ENCODE measurements around the gene CEACAM7. TPM values are rescaled to one million over a fixed set of nuclear protein-coding genes. Genes with fewer than 3 reads are reported as not detected.

Gene CEACAM7
- total RNA-seq, 1 experiment from 2014 or later, result 0.43 TPM

- peaks cover 10% of the 10 kb centered on the region for H3K4me1 ChIP-seq (ENCODE audit: insufficient read depth, low read length, poor library complexity, severe bottlenecking)
- no peak for TF ChIP-seq EZH2 (IDR thresholded peaks at IDR 0.05; ENCODE audit: borderline replicate concordance, low read depth, low read length, poor library complexity, severe bottlenecking)
- TF ChIP-seq, protein P1, sequence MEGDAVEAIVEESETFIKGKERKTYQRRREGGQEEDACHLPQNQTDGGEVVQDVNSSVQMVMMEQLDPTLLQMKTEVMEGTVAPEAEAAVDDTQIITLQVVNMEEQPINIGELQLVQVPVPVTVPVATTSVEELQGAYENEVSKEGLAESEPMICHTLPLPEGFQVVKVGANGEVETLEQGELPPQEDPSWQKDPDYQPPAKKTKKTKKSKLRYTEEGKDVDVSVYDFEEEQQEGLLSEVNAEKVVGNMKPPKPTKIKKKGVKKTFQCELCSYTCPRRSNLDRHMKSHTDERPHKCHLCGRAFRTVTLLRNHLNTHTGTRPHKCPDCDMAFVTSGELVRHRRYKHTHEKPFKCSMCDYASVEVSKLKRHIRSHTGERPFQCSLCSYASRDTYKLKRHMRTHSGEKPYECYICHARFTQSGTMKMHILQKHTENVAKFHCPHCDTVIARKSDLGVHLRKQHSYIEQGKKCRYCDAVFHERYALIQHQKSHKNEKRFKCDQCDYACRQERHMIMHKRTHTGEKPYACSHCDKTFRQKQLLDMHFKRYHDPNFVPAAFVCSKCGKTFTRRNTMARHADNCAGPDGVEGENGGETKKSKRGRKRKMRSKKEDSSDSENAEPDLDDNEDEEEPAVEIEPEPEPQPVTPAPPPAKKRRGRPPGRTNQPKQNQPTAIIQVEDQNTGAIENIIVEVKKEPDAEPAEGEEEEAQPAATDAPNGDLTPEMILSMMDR (conservative IDR thresholded peaks at IDR 0.05; ENCODE audit: low read depth, low read length), result no peak
- ChIA-PET POLR2A (ENCODE audit: low non-redundant PET) (no interaction called here), CTCF (no interaction called here)
- no peaks in the 10 kb centered on the region for H3K27me3 ChIP-seq (replicated peaks; ENCODE audit: insufficient read depth, low read depth, low read length, poor library complexity)
- intact Hi-C loops (cut with micrococcal nuclease; ENCODE audit: unreplicated experiment), result no loop called here
- H3K27ac ChIP-seq (ENCODE audit: low read depth, low read length, poor library complexity, severe bottlenecking), result no peak overlapping the region
- no peaks in the 10 kb centered on the region for H3K9me3 ChIP-seq (ENCODE audit: low read depth, low read length, poor library complexity, severe bottlenecking)
- no peaks in the 10 kb centered on the region for H3K36me3 ChIP-seq (ENCODE audit: insufficient read depth, low read length, poor library complexity, severe bottlenecking)
- no peak for DNase-seq (ENCODE audit: low spot score)
- H3K4me3 ChIP-seq (ENCODE audit: low read depth, low read length, poor library complexity, severe bottlenecking), result no peak overlapping the region
- no TSS peak for BruUV-seq (replicated peaks)
Measured at GRCh38 chr19:41695745-41696144, 7.7 kb upstream of the CEACAM7 start.

GRCh38 chr19:41694831-41695635 lies 7.0 kb upstream of the CEACAM7 start:
- TF ChIP-seq, protein P1 (conservative IDR thresholded peaks at IDR 0.05; ENCODE audit: low read depth, low read length), result no peak
- no peak for TF ChIP-seq EZH2 (IDR thresholded peaks at IDR 0.05; ENCODE audit: borderline replicate concordance, low read depth, low read length, poor library complexity, severe bottlenecking)
- Histone ChIP-seq H3K4me3 (ENCODE audit: low read depth, low read length, poor library complexity, severe bottlenecking) (no peak overlapping the region), H3K27ac (ENCODE audit: low read depth, low read length, poor library complexity, severe bottlenecking) (no peak overlapping the region), H3K36me3 (ENCODE audit: insufficient read depth, low read length, poor library complexity, severe bottlenecking) (no peaks in the 10 kb centered on the region), H3K27me3 (replicated peaks; ENCODE audit: insufficient read depth, low read depth, low read length, poor library complexity) (no peaks in the 10 kb centered on the region), H3K4me1 (ENCODE audit: insufficient read depth, low read length, poor library complexity, severe bottlenecking) (peaks cover 10% of the 10 kb centered on the region), H3K9me3 (ENCODE audit: low read depth, low read length, poor library complexity, severe bottlenecking) (no peaks in the 10 kb centered on the region)
- ChIA-PET CTCF (interaction anchor here (1.2 kb wide), 1 partner anchor 53 kb away, joined by 3 read pairs; no protein-coding TSS in a partner anchor), POLR2A (ENCODE audit: low non-redundant PET) (no interaction called here)
- BruUV-seq (replicated peaks), result no TSS peak
- intact Hi-C loops (cut with micrococcal nuclease; ENCODE audit: unreplicated experiment), result no loop called here
- DNase-seq (ENCODE audit: low spot score), result no peak

DNA sequence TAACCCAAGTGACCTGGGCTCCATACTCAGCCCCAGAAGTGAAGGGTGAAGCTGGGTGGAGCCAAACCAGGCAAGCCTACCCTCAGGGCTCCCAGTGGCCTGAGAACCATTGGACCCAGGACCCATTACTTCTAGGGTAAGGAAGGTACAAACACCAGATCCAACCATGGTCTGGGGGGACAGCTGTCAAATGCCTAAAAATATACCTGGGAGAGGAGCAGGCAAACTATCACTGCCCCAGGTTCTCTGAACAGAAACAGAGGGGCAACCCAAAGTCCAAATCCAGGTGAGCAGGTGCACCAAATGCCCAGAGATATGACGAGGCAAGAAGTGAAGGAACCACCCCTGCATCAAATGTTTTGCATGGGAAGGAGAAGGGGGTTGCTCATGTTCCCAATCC lies 6.1 kb upstream of the CEACAM7 start:
- peaks cover 6% of the 10 kb centered on the region for H3K4me1 ChIP-seq (ENCODE audit: insufficient read depth, low read length, poor library complexity, severe bottlenecking)
- H3K27me3 ChIP-seq (replicated peaks; ENCODE audit: insufficient read depth, low read depth, low read length, poor library complexity), result no peaks in the 10 kb centered on the region
- no peak overlapping the region for H3K27ac ChIP-seq (ENCODE audit: low read depth, low read length, poor library complexity, severe bottlenecking)
- ChIA-PET CTCF (interaction anchor here (1.2 kb wide), 1 partner anchor 52 kb away, joined by 3 read pairs; no protein-coding TSS in a partner anchor), POLR2A (ENCODE audit: low non-redundant PET) (no interaction called here)
- H3K4me3 ChIP-seq (ENCODE audit: low read depth, low read length, poor library complexity, severe bottlenecking), result no peak overlapping the region
- intact Hi-C loops (cut with micrococcal nuclease; ENCODE audit: unreplicated experiment), result no loop called here
- no peaks in the 10 kb centered on the region for H3K36me3 ChIP-seq (ENCODE audit: insufficient read depth, low read length, poor library complexity, severe bottlenecking)
- TF ChIP-seq, protein P1 (conservative IDR thresholded peaks at IDR 0.05; ENCODE audit: low read depth, low read length), result no peak
- no peak for TF ChIP-seq EZH2 (IDR thresholded peaks at IDR 0.05; ENCODE audit: borderline replicate concordance, low read depth, low read length, poor library complexity, severe bottlenecking)
- DNase-seq (ENCODE audit: low spot score), result no peak
- no peaks in the 10 kb centered on the region for H3K9me3 ChIP-seq (ENCODE audit: low read depth, low read length, poor library complexity, severe bottlenecking)
- BruUV-seq (replicated peaks), result no TSS peak
